Sigmoid colon (tissue), 4 donors: ENCODE measurements around the gene BET1L.

Source experiments
- CTCF ChIP-seq, 4 experiments: fragments of 450-650 bp in 3 of 4; fragments of 200-600 bp in 1 of 4; IDR thresholded peaks; one replicate each; pipeline ENCODE4 v1.5.1; 2016 to 2019; ENCODE audit warnings: antibody characterized with exemption in 4 of 4, mild to moderate bottlenecking in 3 of 4, moderate library complexity in 2 of 4
- EP300 ChIP-seq, 4 donors: sonication (generic); formaldehyde crosslinking; IDR thresholded peaks; one replicate each; pipeline ENCODE4 v1.6.1; 2017; ENCODE audit warnings: antibody characterized with exemption in 4 of 4
- POLR2A ChIP-seq, 2 donors: fragments of 450-650 bp; IDR thresholded peaks; one replicate each; pipeline ENCODE4 v1.6.1; 2016; ENCODE audit warnings: antibody characterized with exemption in 2 of 2, mild to moderate bottlenecking in 2 of 2, moderate library complexity in 2 of 2
- POLR2AphosphoS5 ChIP-seq, 4 donors: sonication (generic); formaldehyde crosslinking; IDR thresholded peaks; one replicate each; pipeline ENCODE4 v1.6.1; 2017; ENCODE audit warnings: antibody characterized with exemption in 4 of 4

GRCh38 chr11:227824-228379, 20.7 kb upstream of the BET1L start:
- no peak for TF ChIP-seq POLR2AphosphoS5 (IDR thresholded peaks at IDR 0.05)
- no peak for TF ChIP-seq CTCF (IDR thresholded peaks at IDR 0.05)
- no peak for TF ChIP-seq POLR2A (IDR thresholded peaks at IDR 0.05)
- no peak for TF ChIP-seq EP300 (IDR thresholded peaks at IDR 0.05)
